AG20443 (cell line): ENCODE measurements around the gene PRDM7.
"Not testable (repeated sequence)": the region's sequence is repeated elsewhere in the genome, so short reads cannot be mapped to it uniquely, and the experiment has no call there.

ENCODE experiments used
- DNase-seq: peaks from one replicate; pipeline ENCODE4 v3.0.0; 2012; ENCODE audit warnings: low spot score, mixed read lengths

PRDM7 gene

DNA sequence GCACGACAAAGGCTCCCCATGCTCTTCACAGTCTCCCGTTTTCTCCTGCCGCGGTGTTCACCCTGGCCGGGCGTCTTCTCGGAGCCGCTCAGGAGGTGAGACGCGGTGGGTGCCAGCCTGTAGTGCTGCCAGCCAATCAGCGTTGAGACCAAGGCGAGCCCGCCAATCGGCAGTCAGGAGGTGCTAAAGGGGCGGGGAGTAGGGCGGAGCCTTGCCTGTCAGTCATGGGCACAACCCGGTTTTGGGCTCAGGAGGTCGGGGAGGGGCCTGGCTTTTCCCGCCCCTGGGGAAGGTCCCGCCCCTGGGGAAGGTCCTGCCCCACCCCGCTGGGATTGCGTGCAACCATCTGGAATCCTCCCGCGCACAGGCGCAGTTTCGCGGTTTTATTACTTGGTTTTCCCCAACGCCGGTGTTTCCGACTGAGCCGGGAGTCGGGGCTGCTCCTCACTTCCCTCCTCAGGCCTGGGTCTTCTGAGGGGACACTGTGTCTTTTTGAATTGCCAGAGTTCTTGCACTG, at the start of gene PRDM7:
Gene PRDM7 (minus strand): TSS at position 92 of the 517 bp plus-strand sequence. CDS start 1,421 bp downstream, outside the sequence.
- peak; percentile 99 for DNase-seq

DNA sequence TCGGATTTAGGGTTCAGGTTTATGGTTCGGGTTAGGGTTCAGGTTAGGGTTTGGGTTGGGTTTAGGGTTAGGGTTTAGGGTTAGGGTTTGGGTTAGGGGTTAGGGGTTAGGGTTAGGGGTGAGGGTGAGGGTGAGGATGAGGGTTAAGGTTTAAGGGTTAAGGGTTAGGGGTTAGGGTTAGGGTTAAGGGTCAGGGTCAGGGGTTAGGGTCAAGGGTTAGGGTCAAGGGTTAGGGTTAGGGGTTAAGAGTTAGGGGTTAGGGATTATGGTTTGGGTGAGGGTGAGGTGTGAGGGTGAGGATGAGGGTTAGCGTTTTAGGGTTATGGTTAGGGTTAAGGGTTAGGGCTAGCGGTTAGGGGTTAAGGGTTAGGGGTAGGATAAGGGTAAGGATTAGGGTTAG, 44.7 kb upstream of the PRDM7 start:
- DNase-seq, result not testable (repeated sequence)

GRCh38 chr16:90107617-90108016, 30.5 kb upstream of the PRDM7 start:
- not testable (repeated sequence) for DNase-seq

DNA sequence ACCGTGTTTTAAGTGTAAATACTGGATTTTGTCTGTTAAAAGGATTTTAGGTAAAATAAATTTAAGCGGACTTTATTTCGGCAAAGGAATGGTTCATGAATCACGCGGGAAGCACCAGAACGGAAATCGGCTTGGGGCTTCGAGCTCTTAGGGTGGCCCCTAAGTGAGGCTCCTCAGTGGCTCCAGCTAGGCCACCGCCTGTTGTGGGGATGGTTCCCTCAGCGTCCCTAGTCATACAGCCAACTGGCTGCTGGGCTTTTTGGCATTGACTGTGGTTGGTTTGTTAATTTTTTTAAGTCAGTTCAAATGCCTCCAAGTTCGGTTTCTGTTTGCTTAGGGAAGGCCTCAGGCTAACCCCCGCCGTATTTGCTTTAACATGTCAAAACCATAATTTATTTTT, 29.9 kb upstream of the PRDM7 start:
- DNase-seq, result not testable (repeated sequence)

GRCh38 chr16:90106271-90106670, 29.1 kb upstream of the PRDM7 start:
- DNase-seq, result not testable (repeated sequence)

DNA sequence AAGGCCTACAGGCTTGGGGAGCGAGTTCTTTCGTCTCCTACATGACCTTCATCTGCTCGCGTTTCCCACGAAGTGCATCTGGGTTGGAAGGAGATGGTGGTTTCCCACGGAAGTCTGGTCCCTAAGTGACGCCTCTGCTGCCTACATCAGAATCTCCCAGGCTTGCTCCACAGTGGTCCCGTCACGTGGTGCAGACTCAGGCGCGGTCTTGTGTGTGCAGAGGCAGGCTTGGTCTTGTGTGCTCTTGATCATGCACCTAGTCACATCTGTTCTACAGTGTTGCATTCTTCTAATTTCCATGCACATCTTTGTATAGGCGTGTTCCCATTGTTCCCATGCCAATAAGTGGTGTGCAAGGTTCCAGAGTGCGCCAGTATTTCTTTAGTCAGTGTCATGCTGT, 27.6 kb upstream of the PRDM7 start:
- not testable (repeated sequence) for DNase-seq

GRCh38 chr16:90102086-90102884, 25.2 kb upstream of the PRDM7 start:
- not testable (repeated sequence) for DNase-seq

DNA sequence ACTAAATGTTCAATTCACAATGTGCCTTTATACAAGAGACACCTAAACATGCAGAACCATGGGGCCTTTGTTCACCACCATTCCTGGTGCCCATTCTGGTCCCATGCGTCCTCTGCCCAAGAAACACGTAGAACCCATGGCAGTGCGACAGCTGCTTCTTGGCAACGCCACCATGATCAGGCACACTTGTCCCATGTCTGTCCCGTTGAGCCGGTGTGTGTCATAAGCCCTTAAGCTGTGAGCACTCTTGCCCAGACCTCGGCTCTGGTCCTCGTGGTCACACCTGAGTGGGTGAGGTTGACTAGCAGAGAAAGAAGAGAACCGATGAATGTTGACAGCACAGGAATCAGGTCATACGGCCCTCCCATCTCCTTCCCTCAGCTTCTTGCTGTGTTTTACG, 24.2 kb upstream of the PRDM7 start:
- not testable (repeated sequence) for DNase-seq

DNA sequence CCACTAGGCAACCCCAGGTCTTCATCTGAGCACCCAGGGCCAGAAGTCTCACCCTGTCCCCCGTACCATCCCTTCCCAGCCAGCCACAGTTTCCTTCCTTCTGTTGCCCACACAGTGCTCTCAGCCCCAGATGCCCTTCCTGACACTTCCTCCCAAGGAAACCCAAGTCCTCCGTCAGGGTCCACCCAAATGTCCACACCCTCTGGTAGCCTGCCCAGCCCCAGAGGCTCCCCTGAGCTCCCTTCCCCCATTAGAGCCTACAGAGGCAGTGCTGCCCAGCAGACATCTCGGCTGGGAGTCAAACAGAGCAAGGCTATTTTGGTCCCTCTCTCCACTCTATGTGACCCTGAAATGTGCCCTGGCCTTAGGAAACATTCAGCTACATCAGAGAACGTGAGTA, 23.7 kb upstream of the PRDM7 start:
- DNase-seq, result not testable (repeated sequence)

DNA sequence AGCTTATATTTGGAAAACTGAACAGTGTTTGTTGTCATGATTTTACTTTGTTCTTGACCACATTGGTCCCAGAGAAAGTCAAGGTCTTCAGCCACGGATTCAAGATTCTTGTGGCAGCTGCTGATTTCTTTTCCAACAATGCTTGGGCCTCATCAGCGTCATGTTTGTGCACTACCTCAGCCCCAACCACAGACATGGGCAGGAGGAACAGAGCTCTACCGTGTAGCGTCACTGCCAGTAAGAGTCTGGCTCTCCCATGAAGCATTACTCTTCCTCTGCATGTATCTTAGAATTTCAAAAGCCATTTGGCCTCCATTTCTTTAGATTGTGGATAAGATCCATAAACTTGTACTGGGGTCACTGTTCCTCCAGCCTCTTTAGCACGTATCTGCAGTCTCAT, 23.1 kb upstream of the PRDM7 start:
- not testable (repeated sequence) for DNase-seq

GRCh38 chr16:90098936-90099335, 21.8 kb upstream of the PRDM7 start:
- not testable (repeated sequence) for DNase-seq

GRCh38 chr16:90097010-90097684, 20.0 kb upstream of the PRDM7 start:
- DNase-seq, result not testable (repeated sequence)

DNA sequence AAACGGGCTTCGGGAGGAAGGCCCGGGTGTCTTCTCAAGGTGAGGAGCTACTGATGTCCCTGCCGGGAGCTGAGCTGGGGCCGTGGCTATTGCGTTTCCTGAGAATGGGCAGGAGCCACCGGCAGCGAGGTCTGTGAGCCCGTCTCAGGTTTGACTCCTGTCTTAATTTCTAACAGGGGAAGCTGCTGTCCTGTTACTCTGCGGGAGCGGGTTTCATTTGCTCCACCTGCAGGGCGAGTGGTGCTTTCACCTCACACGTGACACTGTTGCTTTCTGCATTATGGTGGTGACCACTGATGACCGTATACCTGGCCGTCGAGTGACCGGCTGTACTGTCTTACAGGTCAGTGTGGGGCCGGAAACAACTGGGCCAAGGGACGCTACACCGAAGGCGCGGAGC, 17.7 kb upstream of the PRDM7 start:
- DNase-seq, result not testable (repeated sequence)

GRCh38 chr16:90094296-90094695, 17.2 kb upstream of the PRDM7 start:
- DNase-seq, result not testable (repeated sequence)

DNA sequence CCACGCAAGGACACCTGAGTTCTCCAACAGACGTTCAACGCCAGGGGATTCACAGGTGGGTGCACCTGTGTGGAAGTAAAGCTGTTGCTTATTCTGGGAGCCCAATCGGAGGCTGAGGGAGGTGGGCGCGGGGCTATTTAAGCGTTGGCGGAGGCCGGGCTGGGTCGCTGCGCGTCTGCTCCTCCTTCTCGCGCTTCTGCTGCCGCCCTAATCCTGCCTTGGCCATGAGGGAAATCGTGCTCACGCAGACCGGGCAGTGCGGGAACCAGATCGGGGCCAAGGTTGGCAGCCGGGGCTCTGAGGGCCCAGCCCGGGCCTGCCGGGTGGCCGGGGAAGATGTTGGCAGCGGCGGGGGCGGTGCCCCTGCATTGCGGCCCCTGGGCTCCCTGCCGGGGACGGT, 16.7 kb upstream of the PRDM7 start:
- not testable (repeated sequence) for DNase-seq

DNA sequence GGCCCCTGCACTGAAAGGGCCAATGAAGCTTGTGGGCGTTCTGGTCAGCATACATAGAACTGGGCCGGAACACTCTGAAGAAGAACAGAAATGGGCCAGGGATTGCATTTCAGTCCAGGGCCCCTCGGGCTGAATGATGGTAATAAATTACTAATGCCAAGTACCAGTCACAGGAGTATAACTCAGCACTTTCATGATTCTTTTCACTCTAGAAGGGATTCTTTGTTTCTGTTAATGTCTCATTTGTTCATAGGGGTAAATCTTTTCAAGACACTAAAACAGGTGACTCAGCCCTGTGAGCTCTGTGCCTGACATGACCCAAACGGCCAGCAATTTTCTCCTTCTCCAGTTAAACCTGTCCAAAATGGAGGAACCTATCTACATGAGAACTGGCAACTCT, 15.7 kb upstream of the PRDM7 start:
- DNase-seq, result not testable (repeated sequence)

GRCh38 chr16:90084215-90084950, 7.3 kb upstream of the PRDM7 start:
- DNase-seq, result no peak

DNA sequence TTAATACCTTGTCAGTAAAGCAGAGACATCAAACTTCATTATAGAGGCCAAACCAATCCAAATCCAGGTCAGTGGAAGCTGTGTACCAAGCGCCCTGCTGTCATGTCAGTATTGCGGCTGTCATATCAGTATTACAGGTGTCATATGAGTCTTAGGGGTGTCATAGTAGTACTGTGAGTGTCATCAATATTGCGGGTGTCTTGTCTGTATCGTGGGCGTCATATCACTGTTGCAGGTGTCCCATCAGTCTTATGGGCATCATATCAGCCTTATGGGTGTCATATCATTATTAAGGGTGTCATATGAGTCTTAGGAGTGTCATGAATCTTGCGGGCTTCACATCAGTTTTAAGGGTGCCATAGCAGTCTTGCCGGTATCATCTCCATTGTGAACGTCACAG, 6.0 kb upstream of the PRDM7 start:
- DNase-seq, result no peak

- no peak for DNase-seq
These were observed 4.5 kb upstream of the PRDM7 start for GRCh38 chr16:90081606-90081970.

GRCh38 chr16:90078579-90078895, 1.4 kb upstream of the PRDM7 start:
- no peak for DNase-seq

GRCh38 chr16:90077757-90078578, 837 bp upstream of the PRDM7 start:
- DNase-seq, result peak; percentile 32
